Mucosa of descending colon (tissue), 3 donors: Measurements from ENCODE around the gene IGFBP7. TPM values are rescaled to one million over a fixed set of nuclear protein-coding genes. Genes with fewer than 3 reads are reported as not detected.
A peak's percentile ranks its signal among the peaks of the same experiment; 100 is the strongest.

Experiments
- ATAC-seq: fragments of 200-7000 bp; cut with Tn5 transposase; one replicate; pipeline ENCODE4 v1.9.1; 2020; ENCODE audit warnings: mild to moderate bottlenecking, moderate library complexity
- DNase-seq, 3 donors: peaks; one replicate each; pipeline ENCODE4 v3.0.0-alpha.2; 2020
- H3K36me3 ChIP-seq: fragments of 200-600 bp; one replicate; pipeline ENCODE4 v1.8.0; 2021; ENCODE audit warnings: low read depth, mild to moderate bottlenecking
- H3K4me1 ChIP-seq: fragments of 200-600 bp; one replicate; pipeline ENCODE4 v1.8.0; 2021; ENCODE audit warnings: low read depth, mild to moderate bottlenecking
- H3K4me3 ChIP-seq: fragments of 200-600 bp; one replicate; pipeline ENCODE4 v1.8.0; 2021; ENCODE audit warnings: mild to moderate bottlenecking
- H3K9me3 ChIP-seq: fragments of 200-600 bp; one replicate; pipeline ENCODE4 v1.8.0; 2021; ENCODE audit warnings: mild to moderate bottlenecking
- intact Hi-C, 2 donors: fragments of 100-400 bp; cut with DNase I in 1 of 2; cut with micrococcal nuclease in 1 of 2; formaldehyde crosslinking; loops; one replicate each; pipeline versions ENCODE4 v1.11.0 to v1.11.1; 2022; cut with DNase I, micrococcal nuclease
- total RNA-seq, 3 donors: library from RNA; stranded (reverse); fragmentation: NEBNext Ultra II Directional in 2 of 3; extraction: Animal tissue kit (Norgen Biotek cat#: 25700) in 2 of 3; gene quantifications; one replicate each; pipeline versions ENCODE4 v1.2.1 to v1.2.4, GENCODE V29; 2021 to 2023
- TF ChIP-seq, protein P1 (sequence below): fragments of 200-600 bp; IDR thresholded peaks from one replicate; pipeline ENCODE4 v1.8.0; 2022; ENCODE audit warnings: antibody characterized with exemption, mild to moderate bottlenecking
- donor health status: DM: no; HTN: no; CAD: no; lungs with moderate emphysema.
- donor health status: DM: no; HTN: no; CAD: no.
- donor health status: DM: no; HTN: yes; CAD: no.

Gene IGFBP7
- total RNA-seq, 3 donors from 2014 or later = 32.7 to 225 (median 116) TPM

DNA sequence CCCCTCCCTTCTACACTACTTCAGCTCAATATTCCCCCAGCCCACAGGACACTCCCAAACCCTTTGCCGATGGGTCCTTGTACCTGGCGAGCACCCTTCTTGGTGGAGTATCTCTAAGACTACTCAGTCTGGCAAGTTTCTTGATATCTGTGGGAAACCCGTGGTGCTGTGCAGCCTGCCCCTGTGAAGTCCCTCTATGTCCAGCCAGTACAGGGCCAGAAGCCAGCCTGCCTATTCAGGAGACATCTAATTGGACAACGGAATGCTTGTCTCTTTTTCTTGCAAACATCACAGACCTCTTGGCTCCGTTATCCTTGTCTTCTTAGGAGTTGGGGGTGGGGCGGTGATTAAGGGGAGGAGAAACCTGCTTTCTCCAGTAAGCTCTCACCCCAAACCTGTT, 3.7 kb upstream of the IGFBP7 start:
- intact Hi-C loops = loop anchor here in 1 of 2 donors (10.0 kb wide), 1 partner anchor 209 kb away; the partner anchor contains the start of gene REST
- ATAC-seq (no peak), DNase-seq (no peak)

DNA sequence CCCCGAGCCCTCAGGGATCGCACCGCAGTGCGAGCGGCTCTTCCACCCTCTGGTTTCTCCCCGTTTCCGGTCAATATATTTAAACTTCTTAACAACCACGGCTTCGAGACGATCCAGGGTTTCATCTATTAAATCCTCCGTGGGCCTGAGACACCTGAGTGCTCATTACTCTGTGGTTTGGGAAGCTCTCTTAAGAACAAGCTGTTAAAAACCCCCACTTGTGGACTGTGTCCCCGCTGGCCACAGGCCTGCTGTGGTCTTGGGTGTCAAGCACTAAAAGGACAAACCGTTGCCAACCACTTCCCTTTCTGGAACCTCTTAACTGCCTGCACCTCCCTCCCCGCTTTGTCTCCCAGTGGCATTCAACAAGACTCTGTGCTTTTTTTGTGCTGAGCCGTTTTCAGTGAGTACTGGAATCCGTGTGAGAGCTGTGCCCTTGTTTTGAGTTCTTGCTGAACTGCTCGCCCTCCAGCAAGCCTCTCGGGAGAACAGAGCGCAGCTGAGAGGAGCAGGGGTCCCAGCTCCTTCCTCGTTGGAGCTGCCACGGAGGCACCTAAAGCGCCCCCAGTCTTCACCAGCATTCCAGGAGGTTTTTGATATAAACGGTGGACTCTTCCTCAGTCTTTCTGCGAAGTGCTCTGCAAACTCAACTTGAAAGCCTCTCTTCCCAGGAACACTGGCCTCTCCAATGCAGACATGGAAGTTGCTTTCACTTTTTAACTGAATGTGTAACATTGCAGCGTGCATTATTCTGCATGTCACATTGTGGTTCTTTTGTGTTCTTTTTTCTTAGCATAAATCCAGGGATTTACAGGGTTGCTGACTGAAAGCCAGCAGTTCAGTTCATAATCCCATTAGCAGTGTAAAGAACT, 691 bp upstream of the IGFBP7 start:
- intact Hi-C loops = loop anchor here in 1 of 2 donors (10.0 kb wide), 1 partner anchor 206 kb away; the partner anchor contains the start of gene REST
- no peak overlapping the region for H3K4me3 ChIP-seq
- H3K4me1 ChIP-seq = peaks cover 10% of the 10 kb centered on the region
- ATAC-seq (peak; percentile 55), DNase-seq (peak in 2 of 3 donors; percentile 41 to 46)
- TF ChIP-seq, protein P1, sequence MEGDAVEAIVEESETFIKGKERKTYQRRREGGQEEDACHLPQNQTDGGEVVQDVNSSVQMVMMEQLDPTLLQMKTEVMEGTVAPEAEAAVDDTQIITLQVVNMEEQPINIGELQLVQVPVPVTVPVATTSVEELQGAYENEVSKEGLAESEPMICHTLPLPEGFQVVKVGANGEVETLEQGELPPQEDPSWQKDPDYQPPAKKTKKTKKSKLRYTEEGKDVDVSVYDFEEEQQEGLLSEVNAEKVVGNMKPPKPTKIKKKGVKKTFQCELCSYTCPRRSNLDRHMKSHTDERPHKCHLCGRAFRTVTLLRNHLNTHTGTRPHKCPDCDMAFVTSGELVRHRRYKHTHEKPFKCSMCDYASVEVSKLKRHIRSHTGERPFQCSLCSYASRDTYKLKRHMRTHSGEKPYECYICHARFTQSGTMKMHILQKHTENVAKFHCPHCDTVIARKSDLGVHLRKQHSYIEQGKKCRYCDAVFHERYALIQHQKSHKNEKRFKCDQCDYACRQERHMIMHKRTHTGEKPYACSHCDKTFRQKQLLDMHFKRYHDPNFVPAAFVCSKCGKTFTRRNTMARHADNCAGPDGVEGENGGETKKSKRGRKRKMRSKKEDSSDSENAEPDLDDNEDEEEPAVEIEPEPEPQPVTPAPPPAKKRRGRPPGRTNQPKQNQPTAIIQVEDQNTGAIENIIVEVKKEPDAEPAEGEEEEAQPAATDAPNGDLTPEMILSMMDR = no peak
- H3K9me3 ChIP-seq = no peaks in the 10 kb centered on the region
- H3K36me3 ChIP-seq = no peaks in the 10 kb centered on the region

More for the DNA sequence above, 3.7 kb upstream of the IGFBP7 start:
- H3K4me1 ChIP-seq = peaks cover 14% of the 10 kb centered on the region
- TF ChIP-seq, protein P1 = no peak
- no peaks in the 10 kb centered on the region for H3K9me3 ChIP-seq
- no peaks in the 10 kb centered on the region for H3K36me3 ChIP-seq
- H3K4me3 ChIP-seq = no peak overlapping the region

GRCh38 chr4:57109411-57109846, 756 bp downstream of the IGFBP7 start:
- Histone ChIP-seq H3K4me1 (peaks cover 10% of the 10 kb centered on the region), H3K9me3 (no peaks in the 10 kb centered on the region), H3K4me3 (peak overlapping the region; percentile 13), H3K36me3 (no peaks in the 10 kb centered on the region)
- no peak for ATAC-seq
- no peak for DNase-seq
- TF ChIP-seq, protein P1 = no peak
- intact Hi-C loops = loop anchor here in 1 of 2 donors (10.0 kb wide), 1 partner anchor 65 kb away; no protein-coding TSS in a partner anchor

DNA sequence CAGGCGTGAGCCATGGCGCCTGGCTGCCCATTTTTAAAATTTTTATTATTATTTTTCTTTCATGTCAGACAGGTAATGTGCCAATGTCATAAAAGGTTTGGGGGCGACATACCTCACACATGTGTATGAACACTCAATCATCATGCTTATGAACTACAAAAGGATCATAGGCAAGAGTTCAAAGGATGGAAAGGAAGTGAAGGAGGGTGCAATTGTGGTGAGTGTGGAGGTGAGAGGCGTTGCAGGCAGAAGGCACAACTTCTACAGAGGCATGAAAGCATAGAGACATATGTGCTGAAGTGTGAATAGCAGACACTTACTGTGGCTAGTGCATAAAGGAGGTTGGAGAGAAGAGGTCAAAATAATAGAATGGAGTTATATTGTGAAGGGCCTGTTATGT, 4.0 kb downstream of the IGFBP7 start:
- no peak overlapping the region for H3K4me3 ChIP-seq
- H3K4me1 ChIP-seq = peaks cover 7% of the 10 kb centered on the region
- TF ChIP-seq, protein P1 = no peak
- no peak for ATAC-seq
- intact Hi-C loops = loop anchor here in 1 of 2 donors (10.0 kb wide), 1 partner anchor 61 kb away; no protein-coding TSS in a partner anchor
- no peak for DNase-seq
- H3K9me3 ChIP-seq = no peaks in the 10 kb centered on the region
- H3K36me3 ChIP-seq = no peaks in the 10 kb centered on the region

- Histone ChIP-seq H3K9me3 (no peaks in the 10 kb centered on the region), H3K36me3 (no peaks in the 10 kb centered on the region), H3K4me1 (peaks cover 5% of the 10 kb centered on the region), H3K4me3 (no peak overlapping the region)
- TF ChIP-seq, protein P1 = no peak
- ATAC-seq (no peak), DNase-seq (no peak)
- intact Hi-C loops = loop anchor here in 1 of 2 donors (10.0 kb wide), 1 partner anchor 60 kb away; no protein-coding TSS in a partner anchor
Observed at GRCh38 chr4:57104706-57105560, 5.3 kb downstream of the IGFBP7 start.
